ENCODE results near the gene PLIN1. TPM values are rescaled to one million over a fixed set of nuclear protein-coding genes. Genes with fewer than 3 reads are reported as not detected.
"Not testable (repeated sequence)": the region's sequence is repeated elsewhere in the genome, so short reads cannot be mapped to it uniquely, and the experiment has no call there.

Gene PLIN1
- total RNA-seq, 2 donors from 2014 or later: 13.0 to 277 TPM

GRCh38 chr15:89693696-89694095, 14.5 kb upstream of the PLIN1 start:
- no peak overlapping the region for H3K27ac ChIP-seq
- H3K9me3 ChIP-seq: no peaks in the 10 kb centered on the region
- DNase-seq (no peak), ATAC-seq (no peak)
- intact Hi-C loops (cut with DNase I): loop anchor here (10.0 kb wide), 1 partner anchor 49 kb away; no protein-coding TSS in a partner anchor
- TF ChIP-seq CTCF (IDR thresholded peaks at IDR 0.05) (no peak), POLR2A (IDR thresholded peaks at IDR 0.05) (no peak)
- H3K27me3 ChIP-seq: no peaks in the 10 kb centered on the region
- H3K4me3 ChIP-seq: no peak overlapping the region
- WGBS, 2 donors: 81 to 85% methylated on average over 1 of the region's 1 CpG
- H3K4me1 ChIP-seq: peaks cover 15% of the 10 kb centered on the region
- H3K36me3 ChIP-seq (replicated peaks in 1 of 2; ENCODE audit: insufficient read depth in 1 of 2, low read depth in 2 of 2): no peaks in the 10 kb centered on the region

GRCh38 chr15:89693091-89693490, 13.9 kb upstream of the PLIN1 start:
- H3K36me3 ChIP-seq (replicated peaks in 1 of 2; ENCODE audit: insufficient read depth in 1 of 2, low read depth in 2 of 2): no peaks in the 10 kb centered on the region
- no peak overlapping the region for H3K27ac ChIP-seq
- intact Hi-C loops (cut with DNase I): loop anchor here (10.0 kb wide), 1 partner anchor 48 kb away; no protein-coding TSS in a partner anchor
- H3K4me1 ChIP-seq: peaks cover 18% of the 10 kb centered on the region
- WGBS, 2 donors: 33 to 64% methylated on average over 2 of the region's 2 CpGs
- no peak overlapping the region for H3K4me3 ChIP-seq
- DNase-seq: no peak
- TF ChIP-seq POLR2A (IDR thresholded peaks at IDR 0.05): no peak
- TF ChIP-seq CTCF (IDR thresholded peaks at IDR 0.05): no peak
- no peaks in the 10 kb centered on the region for H3K9me3 ChIP-seq
- ATAC-seq: no peak
- H3K27me3 ChIP-seq: no peaks in the 10 kb centered on the region

GRCh38 chr15:89690276-89691218, 11.4 kb upstream of the PLIN1 start, which contains the start of the genes PEX11A and WDR93:
Gene PEX11A (minus strand): TSS chr15:89690754. CDS start chr15:89690632, 122 bp downstream.
Gene WDR93 (plus strand): TSS chr15:89690811. CDS start chr15:89701747, 10,936 bp downstream.
- WGBS, 2 donors: 1 to 4% methylated on average over 23 to 58 of the region's 60 CpGs
- no peaks in the 10 kb centered on the region for H3K9me3 ChIP-seq
- H3K36me3 ChIP-seq (replicated peaks in 1 of 2; ENCODE audit: insufficient read depth in 1 of 2, low read depth in 2 of 2): no peaks in the 10 kb centered on the region
- H3K27ac ChIP-seq: peak within 1 kb of the TSS; percentile 60 to 76 (median 70)
- no peaks in the 10 kb centered on the region for H3K27me3 ChIP-seq
- peak; percentile 39 to 76 (median 75) for TF ChIP-seq POLR2A (IDR thresholded peaks at IDR 0.05)
- TF ChIP-seq CTCF (IDR thresholded peaks at IDR 0.05): no peak
- DNase-seq: peak; percentile 89 to 96 (median 92)
- intact Hi-C loops (cut with DNase I): loop anchor here (10.0 kb wide), 1 partner anchor 46 kb away; no protein-coding TSS in a partner anchor
- peak within 1 kb of the TSS; percentile 5 to 54 for H3K4me3 ChIP-seq
- ATAC-seq: peak; percentile 96
- peaks cover 25% of the 10 kb centered on the region for H3K4me1 ChIP-seq

GRCh38 chr15:89689930-89690275, 10.7 kb upstream of the PLIN1 start:
- not testable (repeated sequence) for DNase-seq; H3K27me3 ChIP-seq; H3K9me3 ChIP-seq; H3K36me3 ChIP-seq (replicated peaks in 1 of 2; ENCODE audit: insufficient read depth in 1 of 2, low read depth in 2 of 2)
- Histone ChIP-seq H3K27ac (peak overlapping the region; percentile 60 to 76 (median 70)), H3K4me1 (peaks cover 25% of the 10 kb centered on the region), H3K4me3 (peak overlapping the region; percentile 5 to 54)
- ATAC-seq: peak; percentile 4
- intact Hi-C loops (cut with DNase I): loop anchor here (10.0 kb wide), 1 partner anchor 45 kb away; no protein-coding TSS in a partner anchor
- WGBS, 2 donors: 27 to 38% methylated on average over 15 of the region's 15 CpGs

GRCh38 chr15:89686522-89686921, 7.4 kb upstream of the PLIN1 start:
- no peak for TF ChIP-seq POLR2A (IDR thresholded peaks at IDR 0.05)
- TF ChIP-seq CTCF (IDR thresholded peaks at IDR 0.05): no peak
- Histone ChIP-seq H3K36me3 (replicated peaks in 1 of 2; ENCODE audit: insufficient read depth in 1 of 2, low read depth in 2 of 2) (no peaks in the 10 kb centered on the region), H3K4me1 (peaks cover 39% of the 10 kb centered on the region), H3K27ac (no peak overlapping the region), H3K4me3 (no peak overlapping the region), H3K27me3 (no peaks in the 10 kb centered on the region), H3K9me3 (no peaks in the 10 kb centered on the region)
- no peak for ATAC-seq
- no peak for DNase-seq
- intact Hi-C loops (cut with DNase I): no loop called here

All from body of pancreas (tissue), 4 donors.